Measurements from ENCODE around the gene ARHGAP21.
"Not testable (repeated sequence)": the region's sequence is repeated elsewhere in the genome, so short reads cannot be mapped to it uniquely, and the experiment has no call there.

ARHGAP21 gene

GRCh38 chr10:24642921-24643678, 80.6 kb downstream of the ARHGAP21 start:
- peak; percentile 67 for DNase-seq (ENCODE audit: low read depth)
- peak; percentile 70 for TF ChIP-seq CTCF (IDR thresholded peaks at IDR 0.05; ENCODE audit: control insufficient read depth, insufficient read depth, low read depth, low read length, missing control alignments)
- H3K4me3 ChIP-seq (ENCODE audit: control insufficient read depth, low read depth, low read length) = no peak overlapping the region

- no peak overlapping the region for H3K4me3 ChIP-seq (ENCODE audit: control insufficient read depth, low read depth, low read length)
- no peak for DNase-seq (ENCODE audit: low read depth)
- TF ChIP-seq CTCF (IDR thresholded peaks at IDR 0.05; ENCODE audit: control insufficient read depth, insufficient read depth, low read depth, low read length, missing control alignments) = no peak
Observed at GRCh38 chr10:24639124-24639523, 84.6 kb downstream of the ARHGAP21 start.

- H3K4me3 ChIP-seq (ENCODE audit: control insufficient read depth, low read depth, low read length) = no peak overlapping the region
- no peak for DNase-seq (ENCODE audit: low read depth)
- TF ChIP-seq CTCF (IDR thresholded peaks at IDR 0.05; ENCODE audit: control insufficient read depth, insufficient read depth, low read depth, low read length, missing control alignments) = no peak
Observed at GRCh38 chr10:24625778-24626177, 97.9 kb downstream of the ARHGAP21 start.

GRCh38 chr10:24623383-24623782, 100.3 kb downstream of the ARHGAP21 start:
- TF ChIP-seq CTCF (IDR thresholded peaks at IDR 0.05; ENCODE audit: control insufficient read depth, insufficient read depth, low read depth, low read length, missing control alignments) = no peak
- no peak for DNase-seq (ENCODE audit: low read depth)
- H3K4me3 ChIP-seq (ENCODE audit: control insufficient read depth, low read depth, low read length) = no peak overlapping the region

GRCh38 chr10:24622781-24623301, 100.8 kb downstream of the ARHGAP21 start:
- H3K4me3 ChIP-seq (ENCODE audit: control insufficient read depth, low read depth, low read length) = no peak overlapping the region
- TF ChIP-seq CTCF (IDR thresholded peaks at IDR 0.05; ENCODE audit: control insufficient read depth, insufficient read depth, low read depth, low read length, missing control alignments) = no peak

GRCh38 chr10:24621035-24621795, 102.5 kb downstream of the ARHGAP21 start:
- DNase-seq (ENCODE audit: low read depth); H3K4me3 ChIP-seq (ENCODE audit: control insufficient read depth, low read depth, low read length): not testable (repeated sequence)

More at GRCh38 chr10:24622781-24623301, 100.8 kb downstream of the ARHGAP21 start:
- no peak for DNase-seq (ENCODE audit: low read depth)

- DNase-seq (ENCODE audit: low read depth); H3K4me3 ChIP-seq (ENCODE audit: control insufficient read depth, low read depth, low read length): not testable (repeated sequence)
Observed at GRCh38 chr10:24619994-24620310, 103.7 kb downstream of the ARHGAP21 start.

GRCh38 chr10:24619291-24619993, 104.2 kb downstream of the ARHGAP21 start:
- not testable (repeated sequence) for DNase-seq (ENCODE audit: low read depth)

More at GRCh38 chr10:24619291-24619993, 104.2 kb downstream of the ARHGAP21 start:
- not testable (repeated sequence) for H3K4me3 ChIP-seq (ENCODE audit: control insufficient read depth, low read depth, low read length)

All from AG09309 (cell line).